ENCODE results near the gene COMT.

DNA sequence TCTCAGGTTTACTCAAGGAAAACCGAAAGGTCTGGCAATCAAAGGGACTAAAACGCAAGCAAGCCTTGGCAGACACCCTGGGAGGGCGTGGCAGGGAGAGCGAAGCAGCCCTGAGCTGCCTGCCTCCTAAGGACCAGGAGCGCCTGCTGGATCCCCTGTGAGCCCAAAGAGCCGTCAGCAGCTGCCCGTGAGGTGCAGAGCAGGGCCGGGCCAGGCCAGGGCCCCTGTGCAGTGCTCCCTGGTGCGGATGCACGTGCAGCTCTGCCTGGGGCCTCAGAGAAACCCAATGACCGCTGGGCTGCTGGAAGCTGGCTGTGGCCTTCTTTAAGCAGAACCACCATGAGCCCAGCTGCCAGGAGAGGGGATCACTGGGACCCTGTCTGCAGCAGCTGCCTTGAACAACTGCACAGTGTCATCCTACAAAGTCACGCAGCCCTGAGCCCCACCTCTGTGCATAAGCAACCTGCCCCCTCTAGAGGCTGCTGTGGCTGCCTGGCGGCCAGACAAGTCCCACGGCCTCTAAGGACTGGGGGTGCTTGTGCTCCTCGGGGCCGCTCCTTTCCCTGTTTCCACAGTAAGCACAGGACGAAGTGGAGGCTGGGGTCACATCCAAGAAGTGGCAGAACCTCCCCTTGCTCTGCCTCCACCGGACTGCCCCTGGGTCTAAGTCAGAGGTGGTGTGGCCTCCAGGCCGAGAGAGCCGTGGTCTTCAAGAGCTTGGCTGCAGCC, 29.1 kb upstream of the COMT start:
- TF ChIP-seq, protein P1, sequence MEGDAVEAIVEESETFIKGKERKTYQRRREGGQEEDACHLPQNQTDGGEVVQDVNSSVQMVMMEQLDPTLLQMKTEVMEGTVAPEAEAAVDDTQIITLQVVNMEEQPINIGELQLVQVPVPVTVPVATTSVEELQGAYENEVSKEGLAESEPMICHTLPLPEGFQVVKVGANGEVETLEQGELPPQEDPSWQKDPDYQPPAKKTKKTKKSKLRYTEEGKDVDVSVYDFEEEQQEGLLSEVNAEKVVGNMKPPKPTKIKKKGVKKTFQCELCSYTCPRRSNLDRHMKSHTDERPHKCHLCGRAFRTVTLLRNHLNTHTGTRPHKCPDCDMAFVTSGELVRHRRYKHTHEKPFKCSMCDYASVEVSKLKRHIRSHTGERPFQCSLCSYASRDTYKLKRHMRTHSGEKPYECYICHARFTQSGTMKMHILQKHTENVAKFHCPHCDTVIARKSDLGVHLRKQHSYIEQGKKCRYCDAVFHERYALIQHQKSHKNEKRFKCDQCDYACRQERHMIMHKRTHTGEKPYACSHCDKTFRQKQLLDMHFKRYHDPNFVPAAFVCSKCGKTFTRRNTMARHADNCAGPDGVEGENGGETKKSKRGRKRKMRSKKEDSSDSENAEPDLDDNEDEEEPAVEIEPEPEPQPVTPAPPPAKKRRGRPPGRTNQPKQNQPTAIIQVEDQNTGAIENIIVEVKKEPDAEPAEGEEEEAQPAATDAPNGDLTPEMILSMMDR (IDR thresholded peaks at IDR 0.05 in 8 of 11, conservative IDR thresholded peaks at IDR 0.05 in 3 of 11), result no peak
- no peak for TF ChIP-seq POLR2A (IDR thresholded peaks at IDR 0.05)
